NCI-H2196 (cell line): Measurements from ENCODE around the gene CYP27A1.

Experiments used
- DNase-seq: peaks from one replicate; lab custom pipeline; 2025; ENCODE audit not compliant: unreplicated experiment; lab: John Stamatoyannopoulos, UW

CYP27A1 gene

GRCh38 chr2:218810256-218810655 is 28.3 kb downstream of the CYP27A1 start:
- DNase-seq = no peak

- DNase-seq = no peak
These were observed 29.4 kb downstream of the CYP27A1 start for GRCh38 chr2:218811382-218811781.

- no peak for DNase-seq
These were observed 30.3 kb downstream of the CYP27A1 start for GRCh38 chr2:218812096-218812815.

GRCh38 chr2:218812861-218813260 is 30.9 kb downstream of the CYP27A1 start:
- no peak for DNase-seq

GRCh38 chr2:218813771-218814460 is 32.0 kb downstream of the CYP27A1 start:
- no peak for DNase-seq

GRCh38 chr2:218814540-218815243 is 32.7 kb downstream of the CYP27A1 start:
- DNase-seq = no peak

- no peak for DNase-seq
These were observed 33.3 kb downstream of the CYP27A1 start for GRCh38 chr2:218815244-218815637.

- no peak for DNase-seq
These were observed 33.7 kb downstream of the CYP27A1 start for GRCh38 chr2:218815649-218816048.

GRCh38 chr2:218816561-218817011 is 34.6 kb downstream of the CYP27A1 start:
- DNase-seq = no peak

GRCh38 chr2:218819093-218819492 is 37.1 kb downstream of the CYP27A1 start:
- DNase-seq = no peak

GRCh38 chr2:218820746-218821369 is 38.9 kb downstream of the CYP27A1 start:
- no peak for DNase-seq

- no peak for DNase-seq
These were observed 39.8 kb downstream of the CYP27A1 start for GRCh38 chr2:218821605-218822211.

- DNase-seq = no peak
These were observed 40.7 kb downstream of the CYP27A1 start for GRCh38 chr2:218822622-218823021.

GRCh38 chr2:218823196-218823855 is 41.4 kb downstream of the CYP27A1 start:
- DNase-seq = no peak

- DNase-seq = no peak
These were observed 42.1 kb downstream of the CYP27A1 start for GRCh38 chr2:218824004-218824403.

- no peak for DNase-seq
These were observed 44.8 kb downstream of the CYP27A1 start for GRCh38 chr2:218826791-218827190.

GRCh38 chr2:218827701-218828476 is 45.9 kb downstream of the CYP27A1 start:
- DNase-seq = no peak

- no peak for DNase-seq
These were observed 46.5 kb downstream of the CYP27A1 start for GRCh38 chr2:218828477-218828778.

GRCh38 chr2:218829868-218830451 is 48.0 kb downstream of the CYP27A1 start:
- peak; percentile 54 for DNase-seq
